Mesodermal cell (in vitro differentiated cells): ENCODE data around the gene PPP6R2.

Experiments used
- H3K27ac ChIP-seq: 2 replicates; pipeline ENCODE4 v1.7.0; 2013; ENCODE audit warnings: mild to moderate bottlenecking, low read depth, low read length, moderate library complexity; ENCODE audit not compliant: severe bottlenecking
- H3K36me3 ChIP-seq: 2 replicates; pipeline ENCODE4 v1.7.1; 2013; ENCODE audit warnings: mild to moderate bottlenecking, low read length, moderate library complexity; ENCODE audit not compliant: control insufficient read depth, insufficient read depth
- H3K4me1 ChIP-seq: one replicate; pipeline ENCODE4 v1.7.1; 2013; ENCODE audit warnings: mild to moderate bottlenecking, low read length; ENCODE audit not compliant: insufficient read depth, control insufficient read depth, poor library complexity, severe bottlenecking
- H3K4me3 ChIP-seq: 2 replicates; pipeline ENCODE4 v1.7.0; 2013; ENCODE audit warnings: low read length, control low read depth, mild to moderate bottlenecking; ENCODE audit not compliant: insufficient read depth, poor library complexity, severe bottlenecking; ENCODE audit errors: extremely low read depth
- H3K9me3 ChIP-seq: 2 replicates; pipeline ENCODE4 v1.7.1; 2013; ENCODE audit warnings: mild to moderate bottlenecking, low read length, moderate library complexity; ENCODE audit not compliant: control insufficient read depth
- WGBS, 2 experiments: methylation state at CpG; one replicate each; pipeline ENCODE4 v1.1.5; 2013; ENCODE audit warnings: missing lambda C conversion rate in 2 of 2; ENCODE audit not compliant: insufficient coverage in 2 of 2; 5-methylcytosine and 5-hydroxymethylcytosine counted together

Gene PPP6R2

DNA sequence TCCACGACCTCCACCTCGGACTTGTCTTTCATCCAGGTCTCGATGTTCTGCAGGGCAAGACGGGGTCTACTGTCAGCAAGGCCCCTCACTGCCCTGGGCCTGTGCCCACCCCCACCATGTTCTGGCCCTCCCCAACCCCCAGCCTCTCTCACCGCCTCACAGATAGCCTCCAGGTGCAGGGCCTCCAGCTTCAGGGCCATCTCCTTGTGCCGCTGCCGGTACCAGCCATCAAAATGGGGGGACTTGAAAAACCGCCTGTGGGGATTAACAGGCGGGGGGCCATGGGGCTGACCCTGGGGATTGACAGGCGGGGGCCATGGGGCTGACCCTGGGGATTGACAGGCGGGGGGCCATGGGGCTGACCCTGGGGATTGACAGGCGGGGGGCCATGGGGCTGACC lies 30.8 kb upstream of the PPP6R2 start:
- H3K4me1 ChIP-seq: peaks cover 19% of the 10 kb centered on the region
- H3K27ac ChIP-seq: no peak overlapping the region
- H3K36me3 ChIP-seq: no peaks in the 10 kb centered on the region
- no peak overlapping the region for H3K4me3 ChIP-seq
- 90 to 95% methylated on average over 5 of the region's 12 CpGs for WGBS, 2 experiments
- no peaks in the 10 kb centered on the region for H3K9me3 ChIP-seq

DNA sequence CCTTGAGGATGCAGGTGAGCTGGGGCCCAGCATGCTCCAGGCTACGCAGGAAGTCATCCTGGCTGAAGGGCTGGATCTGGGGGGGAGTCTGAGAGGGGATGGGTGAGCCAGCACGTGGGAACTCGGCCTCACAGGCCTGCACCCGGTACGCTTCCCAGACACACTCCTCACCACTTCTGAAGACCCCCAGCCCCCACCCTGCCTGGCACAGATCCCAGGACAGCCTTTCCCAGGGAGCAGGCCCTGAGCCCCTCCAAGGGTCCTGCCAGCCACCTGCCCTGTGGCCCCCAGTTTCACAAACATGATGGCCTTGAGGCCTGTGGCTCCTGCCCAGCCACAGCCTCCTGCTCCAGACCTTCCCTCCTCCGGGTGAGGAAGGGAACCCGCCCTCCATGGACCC lies 30.1 kb upstream of the PPP6R2 start:
- Histone ChIP-seq H3K27ac (no peak overlapping the region), H3K4me1 (peaks cover 16% of the 10 kb centered on the region), H3K9me3 (no peaks in the 10 kb centered on the region), H3K36me3 (no peaks in the 10 kb centered on the region), H3K4me3 (no peak overlapping the region)
- 91% methylated on average over 4 of the region's 7 CpGs; no CpG with 5 or more reads in 1 of the 2 experiments for WGBS, 2 experiments

DNA sequence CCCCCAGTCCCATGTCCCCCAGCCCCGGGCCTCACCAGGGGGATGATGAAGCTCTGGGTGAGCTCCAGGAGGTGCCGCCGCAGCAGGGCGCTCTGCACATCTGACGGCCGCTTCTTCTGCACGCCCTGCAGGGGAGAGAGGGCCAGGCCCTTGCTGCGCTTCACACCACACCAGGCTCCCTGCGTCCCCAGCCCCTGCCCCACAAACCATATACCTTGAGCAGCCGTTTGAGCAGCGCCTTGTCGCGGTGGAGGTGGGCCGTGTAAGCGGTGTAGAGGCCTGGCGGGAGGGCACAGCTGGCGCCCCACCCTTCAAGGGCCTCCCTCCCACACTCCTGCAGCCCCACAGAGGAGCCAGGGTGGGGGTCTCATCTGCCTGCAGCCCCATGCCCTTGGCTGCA lies 29.5 kb upstream of the PPP6R2 start:
- Histone ChIP-seq H3K9me3 (no peaks in the 10 kb centered on the region), H3K36me3 (no peaks in the 10 kb centered on the region), H3K4me1 (peaks cover 10% of the 10 kb centered on the region), H3K27ac (no peak overlapping the region), H3K4me3 (no peak overlapping the region)
- WGBS, 2 experiments: 89 to 94% methylated on average over 9 to 14 of the region's 17 CpGs

DNA sequence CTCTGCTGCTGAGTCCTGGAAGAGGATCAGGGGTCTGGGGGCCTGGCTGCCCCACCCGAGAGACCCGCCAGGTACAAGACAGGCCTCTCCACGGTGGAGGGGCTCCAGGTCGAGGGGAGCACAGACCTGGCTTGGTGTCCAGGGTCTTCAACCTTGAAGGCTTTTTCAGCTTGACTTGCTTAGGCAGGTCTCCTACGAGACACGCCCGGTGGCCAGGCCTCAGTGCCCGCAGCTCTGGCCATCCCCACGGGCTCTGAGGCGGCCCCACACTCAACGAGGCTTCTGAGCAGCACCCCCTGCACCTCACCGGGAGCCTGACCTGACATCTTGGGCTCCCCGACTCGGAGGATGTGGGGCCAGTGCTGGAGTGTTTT lies 29.1 kb upstream of the PPP6R2 start:
- no peaks in the 10 kb centered on the region for H3K36me3 ChIP-seq
- H3K27ac ChIP-seq: no peak overlapping the region
- WGBS, 2 experiments: 83 to 88% methylated on average over 11 to 12 of the region's 14 CpGs

DNA sequence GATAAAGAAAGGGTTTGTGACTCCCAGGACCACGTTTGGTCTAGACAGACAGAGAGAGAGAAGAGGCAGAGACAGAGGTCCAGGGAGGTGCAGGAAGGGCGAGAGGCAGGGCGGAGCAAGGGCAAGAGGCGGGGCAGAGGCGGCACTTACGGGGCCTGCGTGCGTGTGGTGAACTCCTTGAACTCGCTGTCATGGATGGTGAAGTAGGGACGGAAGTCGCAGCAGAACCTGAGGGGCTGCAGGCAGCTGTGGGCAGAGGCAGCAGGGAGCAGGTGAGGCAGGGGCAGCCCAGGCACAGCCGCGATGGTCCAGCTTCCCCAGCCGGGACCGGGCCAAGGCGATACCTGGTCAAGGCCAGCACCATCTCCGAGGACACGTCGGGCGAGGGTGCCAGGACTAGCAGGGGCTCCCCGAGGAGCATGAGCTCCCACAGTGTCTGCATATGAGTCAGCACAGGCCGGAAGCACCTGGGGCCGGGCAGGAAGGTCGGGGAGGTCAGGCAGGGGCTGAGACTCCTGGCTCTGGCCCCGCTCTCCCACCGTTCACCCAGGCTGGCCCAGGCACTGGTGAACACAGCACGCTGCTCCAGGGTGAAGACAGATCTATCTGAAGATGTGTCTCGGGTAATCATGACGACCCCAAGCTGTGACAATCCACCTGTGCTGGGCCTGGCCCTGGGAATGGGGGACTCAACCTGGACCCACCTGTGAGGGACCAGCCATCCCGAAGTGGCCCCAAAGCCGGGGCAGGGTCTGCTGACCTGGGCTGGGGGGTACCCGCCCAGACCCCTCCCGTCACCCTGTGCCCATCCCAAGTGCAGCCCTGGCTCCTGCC lies 28.5 kb upstream of the PPP6R2 start:
- Histone ChIP-seq H3K36me3 (no peaks in the 10 kb centered on the region), H3K4me3 (no peak overlapping the region), H3K4me1 (peaks cover 8% of the 10 kb centered on the region), H3K9me3 (no peaks in the 10 kb centered on the region), H3K27ac (no peak overlapping the region)
- 70 to 75% methylated on average over 29 to 33 of the region's 33 CpGs for WGBS, 2 experiments

More for the DNA sequence above, 29.1 kb upstream of the PPP6R2 start:
- peaks cover 9% of the 10 kb centered on the region for H3K4me1 ChIP-seq
- H3K4me3 ChIP-seq: no peak overlapping the region
- H3K9me3 ChIP-seq: no peaks in the 10 kb centered on the region

DNA sequence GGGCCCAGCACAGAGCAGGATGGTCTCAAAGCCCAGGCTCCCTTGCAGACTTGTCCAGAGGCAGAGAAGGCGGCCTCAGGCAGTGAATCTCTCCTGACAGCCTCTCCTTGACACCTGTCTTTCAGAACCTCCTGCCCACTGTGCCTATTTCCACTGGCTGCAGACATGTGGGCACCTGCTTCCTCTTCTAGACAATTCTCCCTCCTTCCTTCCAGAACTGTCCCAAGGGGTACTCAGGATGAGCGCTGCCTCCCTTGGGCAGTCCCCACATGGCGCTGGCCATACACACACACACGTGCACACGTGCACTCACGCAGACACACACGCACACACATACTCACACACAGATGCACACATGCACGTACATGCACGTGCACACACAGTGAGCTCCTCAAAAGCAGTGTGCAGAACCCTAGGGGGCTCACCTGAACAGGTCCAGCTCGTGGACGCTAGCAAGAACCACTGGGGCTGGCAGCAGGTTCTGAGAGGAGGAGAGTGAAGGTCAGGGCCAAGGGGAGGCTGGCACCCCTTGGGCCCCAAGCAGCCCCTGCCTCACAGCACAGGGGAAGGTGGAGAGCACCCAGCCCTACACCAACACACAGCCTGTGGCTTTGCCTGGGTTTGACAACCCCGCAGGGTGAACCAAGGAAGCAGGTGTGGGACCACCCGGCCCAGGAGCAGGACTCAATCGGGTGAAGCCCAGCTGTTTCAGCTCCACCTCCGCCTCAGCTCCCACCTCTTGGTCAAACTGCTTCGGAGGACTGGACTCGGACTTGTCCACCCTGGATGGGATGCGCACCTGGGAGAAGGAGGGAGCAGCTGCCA lies 27.6 kb upstream of the PPP6R2 start:
- H3K9me3 ChIP-seq: no peaks in the 10 kb centered on the region
- H3K4me3 ChIP-seq: no peak overlapping the region
- peaks cover 6% of the 10 kb centered on the region for H3K4me1 ChIP-seq
- WGBS, 2 experiments: 88 to 93% methylated on average over 11 to 15 of the region's 18 CpGs
- no peak overlapping the region for H3K27ac ChIP-seq
- no peaks in the 10 kb centered on the region for H3K36me3 ChIP-seq

DNA sequence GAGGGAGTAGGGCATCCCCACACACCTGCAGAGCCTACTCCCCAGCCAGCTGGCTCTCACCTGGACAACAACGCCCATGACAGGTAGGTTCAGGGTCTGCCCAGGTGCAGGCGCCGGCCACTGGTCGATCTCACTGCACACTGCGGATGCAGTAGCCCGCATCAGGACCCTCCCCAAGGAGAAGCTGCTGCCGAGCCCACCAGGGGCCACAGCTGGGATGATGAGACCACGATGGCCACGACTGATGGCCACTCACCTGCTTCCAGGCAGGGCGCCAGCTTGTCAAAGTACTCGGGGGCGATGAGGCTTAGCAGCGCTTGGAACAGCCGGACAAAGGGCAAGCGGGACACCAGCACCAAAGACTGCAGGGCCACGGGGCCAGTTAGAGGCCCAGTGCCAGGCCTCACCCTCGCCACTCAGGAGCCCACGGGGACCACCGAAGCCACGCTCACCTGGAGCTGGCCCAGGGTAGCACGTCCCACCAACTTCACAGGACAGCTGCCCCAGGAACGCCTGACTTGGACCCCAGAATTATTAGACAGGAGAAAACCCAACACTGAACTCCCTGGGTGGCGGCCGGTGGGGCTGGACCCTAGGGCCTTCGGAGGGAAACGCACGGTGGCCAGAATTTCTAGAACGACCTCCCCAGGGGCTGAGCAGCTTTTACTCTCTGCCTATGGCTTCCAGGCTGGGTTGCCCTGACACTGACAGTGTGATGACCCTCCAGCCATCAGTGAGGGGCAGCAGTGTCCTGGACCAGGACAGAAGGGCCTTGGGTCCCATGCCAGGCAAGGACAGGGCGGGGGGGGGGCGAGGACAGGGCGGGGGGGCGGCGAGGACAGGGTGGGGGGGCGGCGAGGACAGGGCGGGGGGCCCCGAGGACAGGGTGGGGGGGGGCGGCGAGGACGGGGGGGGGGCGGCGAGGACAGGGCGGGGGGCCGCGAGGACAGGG lies 26.7 kb upstream of the PPP6R2 start:
- Histone ChIP-seq H3K4me3 (no peak overlapping the region), H3K27ac (no peak overlapping the region), H3K36me3 (no peaks in the 10 kb centered on the region), H3K9me3 (no peaks in the 10 kb centered on the region), H3K4me1 (peaks cover 6% of the 10 kb centered on the region)
- 92 to 94% methylated on average over 25 to 28 of the region's 45 CpGs for WGBS, 2 experiments

DNA sequence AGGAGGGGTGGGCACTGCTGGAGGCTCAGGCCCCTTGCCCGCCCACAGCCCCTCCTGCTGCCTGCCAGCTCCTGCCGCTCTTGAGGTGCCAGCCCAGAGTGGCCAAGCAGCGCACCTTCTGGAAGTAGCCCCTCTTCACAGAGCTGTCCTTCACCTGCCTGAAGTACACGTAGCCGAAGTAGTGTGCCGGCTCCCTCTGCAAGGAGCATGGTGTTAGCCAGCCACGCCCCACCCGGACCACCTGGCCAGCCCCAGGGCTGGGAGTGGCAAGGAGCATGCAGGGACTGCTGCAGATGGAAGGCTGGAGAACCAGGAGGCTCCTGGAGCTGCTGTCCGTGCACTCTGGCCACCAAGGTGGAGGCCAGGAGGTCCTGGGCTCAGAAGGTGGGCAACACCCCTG lies 25.9 kb upstream of the PPP6R2 start:
- Histone ChIP-seq H3K27ac (no peak overlapping the region), H3K4me1 (peaks cover 6% of the 10 kb centered on the region), H3K9me3 (no peaks in the 10 kb centered on the region), H3K36me3 (no peaks in the 10 kb centered on the region), H3K4me3 (no peak overlapping the region)
- WGBS, 2 experiments: 91 to 93% methylated on average over 5 to 9 of the region's 9 CpGs

DNA sequence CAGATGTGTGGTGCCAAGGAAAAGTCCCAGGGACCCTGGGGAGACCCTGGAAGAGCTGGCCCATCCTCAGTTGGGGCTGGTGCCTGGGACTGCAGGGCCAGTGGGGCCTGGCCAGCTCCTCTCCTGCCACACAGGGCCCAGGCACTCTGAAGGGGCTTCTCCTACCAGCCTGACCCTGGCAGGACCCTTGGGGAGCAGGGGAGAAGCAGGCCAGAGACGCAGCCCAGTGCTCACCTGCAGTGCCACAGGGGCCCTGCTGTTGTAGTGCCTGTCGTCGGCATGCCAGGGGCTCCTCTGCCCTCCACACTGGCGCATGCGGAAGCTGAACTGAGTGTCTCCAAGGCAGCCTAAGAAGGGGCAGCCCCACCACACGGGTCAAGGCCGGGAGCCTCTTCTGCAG lies 25.5 kb upstream of the PPP6R2 start:
- Histone ChIP-seq H3K4me1 (peaks cover 6% of the 10 kb centered on the region), H3K9me3 (no peaks in the 10 kb centered on the region), H3K4me3 (no peak overlapping the region), H3K27ac (no peak overlapping the region), H3K36me3 (no peaks in the 10 kb centered on the region)
- 83 to 98% methylated on average over 7 of the region's 7 CpGs for WGBS, 2 experiments

DNA sequence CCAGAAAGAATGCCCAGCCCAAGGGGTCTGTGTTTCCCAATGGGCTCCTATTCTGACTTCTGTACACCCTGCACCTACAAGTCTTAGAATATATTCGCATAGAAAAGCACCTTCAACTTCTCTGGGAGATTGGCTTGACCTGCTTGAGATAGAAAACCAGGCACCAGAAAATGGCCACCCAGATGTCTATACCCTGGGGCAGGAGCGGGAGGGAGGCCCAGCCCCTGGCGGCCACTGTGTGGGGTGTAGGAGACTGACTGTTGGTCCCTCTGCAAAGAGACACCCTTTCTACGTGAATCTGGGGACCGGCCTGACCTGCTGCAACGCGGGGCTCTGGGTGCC lies 24.8 kb upstream of the PPP6R2 start:
- Histone ChIP-seq H3K9me3 (no peaks in the 10 kb centered on the region), H3K4me3 (no peak overlapping the region), H3K36me3 (no peaks in the 10 kb centered on the region), H3K4me1 (peaks cover 6% of the 10 kb centered on the region), H3K27ac (no peak overlapping the region)
- WGBS, 2 experiments: 85 to 92% methylated on average over 5 to 6 of the region's 7 CpGs
